ENCODE measurements around the gene CIBAR2.

CIBAR2 gene

DNA sequence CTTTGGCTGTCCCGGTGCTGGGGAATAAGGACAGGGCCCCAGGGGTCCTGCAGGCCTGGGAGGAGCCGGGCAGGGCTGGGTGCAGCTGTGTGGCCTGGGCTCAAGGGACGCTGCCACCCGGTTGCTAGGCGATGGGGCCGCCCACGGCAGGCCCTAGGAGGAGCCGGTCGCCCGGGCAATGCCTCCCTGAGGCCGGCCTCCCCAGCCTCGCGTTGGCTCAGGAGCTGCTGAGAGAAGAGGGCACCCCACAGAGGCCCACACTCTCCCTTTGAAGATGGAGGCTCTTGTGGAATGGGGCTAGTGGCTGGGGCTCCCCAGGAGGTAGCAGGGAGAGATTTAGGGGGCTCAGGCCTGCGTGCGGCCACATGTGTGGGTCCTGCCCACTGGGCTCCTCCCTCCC is at the start of gene CIBAR2:
Gene CIBAR2, minus strand, starts transcription at position 109 of the 400 bp plus-strand sequence. CDS start 120 bp downstream, outside the sequence.
- DNase-seq (ENCODE audit: low read depth in 2 of 2): no peak

DNA sequence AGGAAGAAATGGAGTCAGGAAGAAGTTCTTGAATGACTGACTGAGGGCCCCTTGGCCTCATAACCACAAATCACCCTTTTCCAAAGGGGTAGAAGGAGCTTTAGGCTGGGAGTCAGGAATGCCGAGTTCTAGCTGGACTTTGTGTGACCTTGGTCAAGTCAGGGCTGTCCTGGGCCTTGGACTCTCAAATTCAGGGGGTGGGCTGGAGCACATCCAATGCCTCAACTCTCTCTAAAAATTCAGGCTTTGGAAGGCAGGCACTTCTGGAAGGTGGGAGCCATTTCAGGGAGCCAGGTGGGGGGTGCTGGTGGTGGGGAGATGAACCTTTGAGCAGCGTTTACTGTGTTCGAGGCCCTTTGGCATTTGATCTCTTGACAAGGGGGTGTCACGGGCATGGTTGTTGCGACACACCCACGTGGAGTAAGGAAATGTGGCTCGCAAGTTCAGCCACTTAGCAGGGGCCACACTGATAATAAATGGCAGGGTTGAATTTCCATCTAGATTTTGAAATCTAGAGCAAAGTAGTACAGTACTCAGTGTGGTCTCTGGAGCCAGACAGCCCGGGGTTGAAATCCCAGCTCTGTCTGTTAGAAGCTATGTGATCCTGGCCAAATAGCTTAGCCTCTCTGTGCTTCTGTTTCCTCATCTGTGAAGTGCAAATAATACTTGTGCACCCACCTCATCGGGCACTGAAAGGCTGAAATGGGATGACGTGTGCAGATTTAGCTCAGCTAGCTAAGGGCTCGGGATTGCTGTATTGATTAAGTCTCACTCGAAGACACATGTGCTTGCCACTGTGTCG is 47.1 kb upstream of the CIBAR2 start:
- no peak for DNase-seq (ENCODE audit: low read depth in 2 of 2)

DNA sequence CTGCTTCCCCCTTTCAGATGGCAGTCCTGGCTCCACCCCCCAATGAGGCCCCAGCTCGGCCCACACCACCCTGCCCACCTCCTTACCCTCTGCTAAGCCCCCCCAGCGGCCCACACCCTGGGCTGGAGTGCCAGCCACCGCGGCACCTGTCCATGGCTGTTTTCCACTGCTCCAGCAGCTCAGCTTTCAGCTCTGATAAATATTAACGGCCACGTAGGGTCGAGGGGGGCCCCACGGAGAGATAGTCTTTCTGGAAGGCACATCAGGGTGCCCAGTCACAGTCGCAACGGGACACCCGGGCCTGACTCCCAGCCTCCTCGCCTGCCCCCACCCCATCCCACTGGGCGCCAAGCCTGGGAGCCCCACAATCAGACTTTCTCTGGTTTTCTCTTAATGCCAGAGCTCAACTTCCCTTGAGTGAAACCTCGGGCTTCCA is 46.5 kb upstream of the CIBAR2 start:
- DNase-seq (ENCODE audit: low read depth in 2 of 2): no peak

DNA sequence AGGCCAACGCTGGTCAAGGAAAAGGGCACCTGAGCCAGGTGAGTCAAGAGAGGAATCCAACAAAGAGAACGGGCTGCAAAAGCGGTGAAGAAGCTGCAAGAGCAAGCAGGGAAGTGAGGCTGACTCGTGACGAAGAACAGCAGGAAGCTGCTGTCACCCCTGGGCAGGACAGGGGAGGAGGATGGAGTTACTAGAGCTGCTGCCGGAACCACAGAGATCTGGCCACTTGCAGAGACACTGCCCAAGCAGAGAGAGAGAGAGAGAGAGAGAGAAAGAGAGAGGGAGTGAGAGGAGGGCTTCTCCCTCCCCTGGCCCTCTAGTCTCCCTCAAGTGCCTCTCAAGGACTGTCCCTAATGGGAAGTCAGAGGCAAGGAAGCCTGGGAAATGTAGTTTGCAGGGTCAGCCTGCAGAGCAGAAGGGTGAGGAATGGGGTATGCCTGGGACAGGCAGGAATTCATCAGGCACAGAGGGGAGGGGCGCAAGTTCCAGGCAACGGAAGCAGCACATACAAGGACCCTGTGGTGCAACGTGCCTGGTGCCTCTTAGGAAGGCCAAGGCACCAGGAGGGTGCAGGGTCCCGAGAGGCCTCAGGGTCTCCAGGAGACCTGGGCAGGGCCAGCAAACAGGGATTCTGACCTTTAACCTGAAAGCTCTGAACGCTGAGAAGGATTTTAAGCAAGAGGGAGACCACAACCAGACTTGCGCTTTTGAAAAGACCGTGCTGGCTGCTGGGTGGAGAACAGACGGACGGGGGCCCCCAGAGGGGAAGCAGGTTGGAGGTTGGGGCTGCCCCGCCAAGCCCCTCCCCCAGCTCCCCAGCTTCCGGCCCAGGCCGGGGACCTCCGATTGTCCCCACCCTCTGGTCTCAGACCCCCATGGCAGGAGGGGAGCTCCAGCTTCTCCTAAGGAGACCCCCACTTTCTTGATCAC is 45.8 kb upstream of the CIBAR2 start:
- DNase-seq (ENCODE audit: low read depth in 2 of 2): no peak

DNA sequence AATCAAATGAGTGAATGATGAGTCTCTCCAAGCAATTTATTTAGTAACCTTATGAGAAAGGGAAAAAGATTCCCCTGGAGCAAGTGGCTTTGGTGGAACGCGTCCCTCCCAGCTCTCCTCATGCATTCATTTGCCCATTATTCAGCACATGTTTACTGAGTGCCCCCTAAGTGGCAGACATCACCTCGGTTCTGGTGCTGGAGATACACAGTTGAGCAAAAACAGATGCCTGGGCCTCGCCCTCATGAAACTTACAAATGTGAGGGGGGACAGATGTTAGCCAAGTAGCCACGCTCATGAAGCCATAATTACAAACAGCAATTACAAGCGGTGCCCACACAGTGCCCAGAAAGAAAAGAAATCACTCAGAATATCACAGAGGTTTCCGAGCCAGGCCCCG is 45.1 kb upstream of the CIBAR2 start:
- DNase-seq (ENCODE audit: low read depth in 2 of 2): no peak

DNA sequence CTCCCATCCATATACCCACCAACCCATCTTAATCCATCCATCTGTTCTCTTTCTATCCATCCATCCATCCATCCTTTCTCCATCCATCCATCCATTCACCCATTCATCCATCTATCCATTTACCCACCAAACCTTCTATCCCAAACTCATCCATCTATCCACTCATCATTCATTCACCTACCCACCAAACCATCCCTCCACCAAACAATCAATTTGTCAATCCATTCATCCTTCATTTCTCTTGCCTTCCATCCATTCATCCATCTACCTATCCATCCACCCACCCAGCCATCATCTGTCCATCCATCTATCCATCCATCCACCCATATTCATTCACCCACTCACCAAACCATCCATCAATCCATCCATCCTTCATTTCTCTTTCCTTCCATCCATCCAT is 44.6 kb upstream of the CIBAR2 start:
- DNase-seq (ENCODE audit: low read depth in 2 of 2): no peak

DNA sequence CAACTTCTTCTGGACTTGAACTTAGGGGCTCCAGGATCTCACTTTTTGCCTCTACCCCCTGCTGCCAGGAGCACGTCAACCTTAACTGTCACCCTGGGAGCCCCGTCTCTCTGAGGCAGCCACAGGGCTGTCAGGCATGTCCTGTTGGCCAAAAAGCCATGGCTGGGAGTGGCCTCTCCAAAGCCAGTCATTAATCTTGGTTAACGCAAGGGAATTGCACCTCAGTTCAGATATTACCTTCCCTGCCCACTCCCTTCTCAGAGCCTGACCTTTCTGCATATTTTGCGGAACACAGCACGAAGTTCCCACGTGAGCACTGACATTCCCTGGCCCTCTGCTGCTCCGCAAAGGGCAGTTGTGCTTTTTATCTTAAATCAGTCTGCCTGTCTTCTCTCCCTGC is 44.2 kb upstream of the CIBAR2 start:
- no peak for DNase-seq (ENCODE audit: low read depth in 2 of 2)

DNA sequence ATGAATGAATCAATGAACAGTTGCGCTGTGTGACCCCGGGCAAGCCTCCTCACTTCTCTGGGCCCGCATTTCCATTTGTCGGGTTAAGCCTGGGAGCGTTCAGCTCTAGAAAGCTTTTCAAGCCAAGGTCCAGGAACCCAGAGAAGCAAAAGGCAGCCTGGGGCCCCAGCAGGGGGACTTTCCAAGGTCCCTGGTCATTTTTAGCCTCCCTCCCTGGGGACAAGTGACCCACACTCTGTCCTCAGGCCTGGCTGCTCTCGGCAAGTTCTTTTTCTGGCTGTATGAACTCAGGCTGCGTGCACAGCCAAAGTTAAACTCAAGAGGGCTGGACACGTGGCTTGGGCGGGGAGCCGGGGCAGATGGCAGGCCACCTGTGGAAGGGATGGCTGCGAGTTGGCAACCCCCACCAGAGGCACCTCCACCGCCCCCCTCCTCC is 41.4 kb upstream of the CIBAR2 start:
- no peak for DNase-seq (ENCODE audit: low read depth in 2 of 2)

DNA sequence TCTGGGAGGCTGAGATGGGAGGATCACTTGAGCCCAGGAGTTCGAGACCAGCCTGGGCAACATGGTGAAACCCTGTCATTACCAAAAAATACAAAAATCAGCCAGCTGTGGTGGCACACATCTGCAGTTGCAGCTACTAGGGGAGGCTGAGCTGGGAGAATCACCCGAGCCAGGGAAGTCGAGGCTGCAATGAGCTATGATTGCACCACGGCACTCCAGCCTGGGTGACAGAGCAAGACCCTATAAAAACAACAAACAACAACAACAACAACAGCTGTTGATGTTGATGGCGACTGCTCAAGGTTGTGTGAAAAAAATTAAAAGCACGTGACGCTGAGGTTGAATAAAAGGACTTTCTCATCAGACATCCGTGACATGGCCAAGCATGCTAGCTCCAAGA is 40.8 kb upstream of the CIBAR2 start:
- DNase-seq (ENCODE audit: low read depth in 2 of 2): no peak

DNA sequence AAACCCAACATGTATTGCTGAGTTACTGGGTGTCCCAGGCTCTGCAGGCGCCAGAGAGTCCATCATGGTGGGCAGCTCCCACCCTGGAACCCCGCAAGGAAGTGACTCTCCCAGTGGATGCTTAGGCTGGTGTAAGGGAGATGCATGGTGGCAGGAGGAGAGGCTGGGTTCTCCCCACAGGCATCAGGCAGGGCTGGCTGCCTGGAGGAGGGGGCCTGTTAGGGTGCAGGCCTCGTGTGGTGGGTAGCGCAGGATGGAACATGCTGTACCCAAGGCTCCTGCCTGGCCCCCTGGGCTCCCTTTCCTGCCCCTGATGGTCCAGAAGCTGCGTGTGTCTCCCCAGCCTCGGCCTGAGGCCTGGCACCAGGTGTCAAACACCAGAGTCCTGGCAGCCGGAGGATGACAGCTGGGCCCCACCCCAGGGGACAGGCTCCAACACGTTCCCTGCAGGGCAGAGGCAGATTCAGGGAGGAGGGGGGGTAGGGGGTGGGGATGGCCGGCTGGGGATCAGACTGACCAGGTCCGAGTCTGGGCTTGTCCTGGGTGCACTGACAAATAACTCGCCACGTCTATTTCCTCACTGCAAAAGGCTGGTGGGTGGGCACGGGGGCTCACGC is 40.2 kb upstream of the CIBAR2 start:
- no peak for DNase-seq (ENCODE audit: low read depth in 2 of 2)

DNA sequence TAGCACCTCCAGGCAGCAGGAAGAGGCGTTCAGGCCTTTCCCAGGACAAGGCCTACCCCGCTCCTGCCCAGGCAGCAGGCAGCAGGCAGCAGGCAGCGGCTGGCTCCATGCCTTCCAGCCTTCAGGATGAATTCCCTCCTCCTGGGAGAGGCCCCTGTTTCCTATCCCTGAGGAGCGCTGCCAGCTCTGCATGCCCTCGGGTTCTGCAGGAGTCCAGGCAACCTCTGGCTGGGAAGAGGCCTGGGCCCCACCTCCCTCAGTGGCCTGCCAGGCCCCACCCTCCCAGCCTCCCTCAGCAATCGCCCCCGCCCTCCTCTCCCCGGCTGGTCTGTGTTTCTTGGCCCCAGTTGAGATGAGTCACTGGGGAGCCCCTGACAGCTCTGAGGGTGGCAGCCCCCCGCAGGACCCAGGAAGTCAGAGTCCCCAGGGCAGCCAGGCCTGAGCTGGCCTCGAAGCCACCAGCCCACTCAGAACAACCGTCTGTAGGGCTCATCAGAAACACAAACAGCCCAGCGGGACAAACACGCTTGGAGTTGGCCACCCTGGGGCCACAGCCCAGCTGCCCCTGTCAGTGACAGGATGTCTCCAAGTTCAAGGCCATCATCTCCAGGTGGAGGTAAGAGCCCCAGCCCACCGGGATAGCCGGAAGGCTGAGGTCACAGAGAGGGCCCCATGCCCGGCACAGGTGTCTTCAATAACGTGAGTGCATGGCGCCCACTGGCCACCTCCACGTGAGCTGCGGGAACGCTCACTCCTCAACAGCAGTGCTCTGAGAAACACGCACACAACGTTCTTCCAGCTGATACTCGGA is 39.5 kb upstream of the CIBAR2 start:
- DNase-seq (ENCODE audit: low read depth in 2 of 2): no peak

DNA sequence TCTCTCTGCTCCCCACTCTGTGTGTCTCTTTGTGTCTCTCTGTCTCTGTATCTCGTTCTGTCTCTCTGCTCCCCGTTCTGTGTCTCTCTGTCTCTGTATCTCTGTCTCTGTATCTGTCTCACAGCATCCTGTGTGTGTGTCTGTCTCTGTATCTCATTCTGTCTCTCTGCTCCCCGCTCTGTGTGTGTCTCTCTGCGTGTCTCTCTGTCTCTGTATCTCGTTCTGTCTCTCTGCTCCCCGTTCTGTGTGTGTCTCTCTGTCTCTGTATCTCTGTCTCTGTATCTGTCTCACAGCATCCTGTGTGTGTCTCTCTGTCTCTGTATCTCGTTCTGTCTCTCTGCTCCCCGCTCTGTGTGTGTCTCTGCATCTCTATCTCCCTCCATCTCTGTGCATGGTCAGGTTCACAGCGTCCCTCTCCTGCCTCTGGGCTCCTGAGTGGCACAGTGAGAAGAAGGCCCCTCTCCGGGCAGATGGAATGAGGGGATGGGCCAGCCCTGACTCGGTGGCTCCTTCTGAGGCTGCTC is 38.9 kb upstream of the CIBAR2 start:
- DNase-seq (ENCODE audit: low read depth in 2 of 2): no peak

DNA sequence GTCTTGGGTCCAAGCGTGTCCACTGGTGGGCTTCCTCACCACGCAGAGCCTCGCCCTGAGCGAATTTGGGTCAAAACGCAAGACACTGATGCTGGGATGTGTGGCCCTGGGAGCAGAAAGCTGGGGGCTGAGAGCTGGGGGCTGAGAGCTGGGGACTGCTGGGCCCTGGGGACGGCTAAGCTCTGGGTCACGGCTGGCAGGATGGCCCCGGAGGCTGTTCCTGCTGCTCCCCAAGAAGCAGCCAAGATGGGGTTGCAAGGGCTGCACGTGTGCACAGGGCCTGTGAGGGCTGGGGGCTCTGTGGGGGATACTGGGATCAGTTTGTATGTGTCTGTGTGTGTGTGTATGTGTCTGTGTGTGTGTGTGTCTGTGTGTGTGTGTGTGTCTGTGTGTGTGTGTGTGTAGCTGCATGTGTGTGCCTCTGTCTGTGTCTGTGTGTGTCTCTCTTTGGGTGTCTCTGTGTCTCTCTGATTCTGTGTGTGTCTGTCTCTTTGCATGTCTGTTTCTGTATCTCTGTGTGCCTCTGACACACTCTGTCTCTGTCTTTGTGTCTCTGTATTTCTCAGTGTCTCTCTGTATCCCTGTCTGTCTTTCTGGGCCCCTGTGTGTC is 38.2 kb upstream of the CIBAR2 start:
- DNase-seq (ENCODE audit: low read depth in 2 of 2): no peak

DNA sequence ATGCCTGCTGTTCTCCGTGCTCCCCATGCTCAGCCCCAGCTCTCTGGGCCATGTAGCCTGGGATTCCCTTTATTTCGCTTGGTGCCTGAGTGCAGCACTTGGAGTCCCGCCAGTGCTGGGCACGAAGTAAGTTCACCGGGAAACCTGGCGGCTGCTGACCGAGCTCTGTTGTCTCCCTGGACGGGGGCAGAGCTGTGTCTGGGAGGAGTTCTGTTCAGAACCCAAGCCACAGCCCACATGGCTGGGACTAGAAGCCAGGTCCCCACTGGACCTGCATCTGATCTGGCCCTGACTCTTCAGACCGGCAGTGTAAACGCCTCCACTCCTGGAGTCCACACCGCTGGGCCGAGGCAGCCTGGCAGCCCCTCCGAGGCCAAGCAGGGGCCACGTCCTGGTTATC is 37.5 kb upstream of the CIBAR2 start:
- no peak for DNase-seq (ENCODE audit: low read depth in 2 of 2)

DNA sequence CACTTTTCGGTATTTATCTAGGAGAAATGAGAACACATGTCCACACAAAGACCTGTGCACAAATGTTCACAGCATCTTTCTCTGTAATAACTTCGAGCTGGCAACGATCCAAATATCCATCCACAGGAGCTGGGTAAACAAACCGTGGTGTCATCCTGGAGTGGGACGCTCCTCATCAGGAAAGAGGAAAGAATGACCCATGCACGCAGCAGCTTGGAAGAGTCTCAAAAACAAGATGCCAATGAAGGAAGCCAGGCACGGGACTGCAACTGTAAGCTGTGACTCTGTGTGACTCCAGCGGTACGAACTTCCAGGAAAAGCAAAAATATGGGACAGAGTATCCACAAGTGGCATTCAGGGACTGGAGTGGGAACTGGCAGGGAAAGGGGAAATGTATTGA is 36.7 kb upstream of the CIBAR2 start:
- DNase-seq (ENCODE audit: low read depth in 2 of 2): no peak

DNA sequence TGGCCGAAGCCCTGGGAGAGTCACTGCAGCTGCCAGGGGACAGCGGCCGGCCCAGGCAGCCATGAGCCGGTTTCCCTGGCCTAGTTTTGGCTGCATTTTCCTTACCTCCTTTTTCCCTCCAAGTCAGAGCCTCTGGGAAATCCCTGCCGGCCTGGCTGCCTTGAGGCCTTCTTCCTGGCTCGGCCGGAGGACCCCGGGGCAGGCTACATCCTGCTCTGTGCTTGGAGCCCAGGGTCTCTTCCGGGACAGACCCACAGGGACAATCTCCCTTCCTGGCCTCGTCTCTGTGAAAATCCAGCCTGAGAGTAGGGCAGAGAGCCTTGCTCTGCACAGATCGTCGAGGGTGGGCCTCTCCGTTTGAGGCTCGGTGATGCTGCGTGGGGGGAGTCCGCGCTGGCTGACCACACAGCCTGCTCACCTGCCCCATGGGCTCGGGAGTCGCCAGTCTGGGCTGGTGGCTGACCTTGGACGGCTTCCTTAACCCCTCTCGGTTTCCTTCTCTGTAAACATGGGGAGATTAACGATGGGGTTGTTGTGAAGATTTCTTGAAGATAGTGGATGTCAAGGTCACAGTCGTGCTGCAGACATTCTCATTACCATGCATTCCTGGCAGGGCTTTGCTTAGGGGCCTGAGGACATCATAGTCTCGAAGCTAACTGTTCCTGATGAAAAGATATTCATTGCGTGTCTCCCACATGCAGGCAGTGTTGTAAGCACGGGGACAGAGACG is 34.8 kb upstream of the CIBAR2 start:
- DNase-seq (ENCODE audit: low read depth in 2 of 2): no peak

DNA sequence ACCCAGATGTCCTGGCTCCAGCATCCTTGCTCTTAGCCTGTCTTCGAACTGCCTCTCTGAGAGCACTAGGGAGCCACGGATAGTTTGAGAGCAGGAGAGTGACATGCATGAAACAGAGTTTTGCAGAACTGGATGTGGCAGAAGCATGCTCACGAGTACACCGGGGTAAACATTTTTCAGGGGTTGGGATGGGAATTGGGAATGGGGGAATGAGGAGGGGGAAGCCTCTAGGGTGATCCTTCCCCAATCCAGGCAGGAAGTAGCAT is 34.2 kb upstream of the CIBAR2 start:
- DNase-seq (ENCODE audit: low read depth in 2 of 2): no peak

DNA sequence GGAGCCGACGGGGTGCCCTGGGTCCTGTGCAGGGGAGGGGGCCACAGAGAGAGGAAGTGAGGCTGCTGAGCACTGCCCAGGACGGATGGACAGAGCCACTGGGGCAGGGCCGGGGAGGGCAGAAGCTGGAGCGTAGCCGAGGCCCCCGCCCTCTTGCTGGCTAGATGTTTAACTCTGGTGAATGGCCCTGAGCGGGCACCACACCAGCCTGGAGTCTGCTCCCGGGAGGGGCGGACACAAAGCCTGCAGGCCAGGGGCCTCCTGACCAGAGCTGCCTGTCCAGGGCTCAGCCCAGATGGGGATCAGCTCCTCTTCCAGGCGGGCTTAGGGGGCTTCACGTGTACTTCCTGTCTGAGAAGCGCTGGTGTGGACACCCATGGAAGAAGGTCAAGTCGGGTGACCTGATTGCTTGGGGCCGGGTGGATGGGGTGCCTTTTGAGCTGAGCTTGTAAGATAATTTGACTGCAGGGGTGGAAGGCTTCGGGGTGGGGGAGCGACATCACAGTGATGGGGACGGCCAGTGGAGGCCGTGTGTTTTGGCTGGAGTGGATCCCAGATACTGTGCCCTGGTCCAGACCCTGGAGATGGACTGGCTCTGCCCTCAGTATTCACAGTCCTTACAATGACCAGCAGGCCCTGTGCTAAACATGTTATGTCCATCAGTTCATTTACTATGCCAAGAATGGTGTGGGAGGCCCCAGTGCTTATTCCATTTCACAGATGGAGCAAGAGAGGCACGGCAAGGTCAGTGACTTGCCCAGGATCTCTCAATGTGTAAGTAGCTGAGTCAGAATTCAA is 33.7 kb upstream of the CIBAR2 start:
- no peak for DNase-seq (ENCODE audit: low read depth in 2 of 2)

DNA sequence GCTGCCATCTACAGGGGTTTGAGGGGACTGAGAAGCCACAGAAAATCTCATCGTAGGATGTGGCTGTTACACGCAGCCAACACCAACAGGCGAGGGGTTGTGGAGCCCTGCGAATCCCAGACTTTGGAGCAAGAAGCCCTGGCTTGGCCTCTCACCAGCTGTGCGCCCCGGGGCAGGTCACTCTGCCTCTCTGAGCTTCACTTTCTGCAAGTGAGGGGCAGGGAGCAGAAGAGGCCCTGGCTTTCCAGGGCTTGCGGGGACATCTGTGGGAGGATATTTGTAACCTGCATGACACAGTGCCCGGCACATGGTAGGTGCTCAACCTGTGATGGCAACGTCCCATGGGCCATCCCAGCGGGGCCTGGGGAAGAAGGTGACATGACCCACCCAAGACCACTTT is 32.9 kb upstream of the CIBAR2 start:
- no peak for DNase-seq (ENCODE audit: low read depth in 2 of 2)
